Measurements from ENCODE around the gene CAPNS2. TPM values are rescaled to one million over a fixed set of nuclear protein-coding genes. Genes with fewer than 3 reads are reported as not detected.

Gene CAPNS2
- total RNA-seq, 1 donor from 2014 or later, result 0.24 TPM

GRCh38 chr16:55529018-55529417 lies 37.5 kb upstream of the CAPNS2 start:
- H3K4me3 Mint-ChIP-seq, result no peak overlapping the region
- Histone ChIP-seq H3K27ac (no peak overlapping the region), H3K9me3 (ENCODE audit: low read depth) (no peaks in the 10 kb centered on the region), H3K4me2 (no peak overlapping the region), H3K36me3 (no peaks in the 10 kb centered on the region), H4K20me1 (ENCODE audit: low read depth) (no peaks in the 10 kb centered on the region), H3K9ac (no peak overlapping the region), H3K4me1 (no peaks in the 10 kb centered on the region), H3K4me3 (no peak overlapping the region), H2AFZ (replicated peaks) (no peak overlapping the region), H3F3A (ENCODE audit: low read depth) (no peaks in the 10 kb centered on the region), H3K79me2 (ENCODE audit: low read depth) (no peaks in the 10 kb centered on the region), H3K27me3 (no peaks in the 10 kb centered on the region)
- no peak for DNase-seq (ENCODE audit: low spot score)
- H3K36me3 Mint-ChIP-seq, result no peaks in the 10 kb centered on the region
- no peak overlapping the region for H3K27ac Mint-ChIP-seq
- no peaks in the 10 kb centered on the region for H3K4me1 Mint-ChIP-seq
- no peaks in the 10 kb centered on the region for H3K27me3 Mint-ChIP-seq (ENCODE audit: insufficient read depth, low read depth)
- no peak for TF ChIP-seq EZH2phosphoT487 (IDR thresholded peaks at IDR 0.05)
- no peaks in the 10 kb centered on the region for H3K9me3 Mint-ChIP-seq

DNA sequence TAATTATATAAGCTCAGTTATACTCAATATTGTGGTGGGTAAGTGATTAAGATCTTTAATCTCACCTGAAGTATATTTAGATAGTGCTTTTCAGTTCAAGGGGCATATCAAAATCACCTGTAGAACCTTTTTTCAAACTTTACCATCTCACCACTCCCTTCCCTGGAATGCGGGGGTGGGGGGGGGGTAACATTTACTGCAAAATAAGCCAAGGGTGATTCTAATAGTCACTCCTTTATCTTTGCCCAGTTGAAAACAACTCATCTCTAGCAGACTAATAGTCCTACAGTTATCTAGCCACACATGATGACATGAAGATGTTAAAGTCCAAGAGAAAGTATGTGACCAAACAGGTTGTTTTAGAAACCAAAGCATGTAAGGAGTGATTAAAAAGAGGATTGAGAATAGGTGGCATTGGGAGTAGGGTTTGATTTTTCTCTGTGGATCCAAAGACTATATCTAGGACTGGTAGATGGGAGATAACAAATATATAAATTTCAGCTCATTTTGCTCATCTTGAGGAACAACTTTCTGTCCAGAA lies 36.1 kb upstream of the CAPNS2 start:
- no peaks in the 10 kb centered on the region for H3K9me3 Mint-ChIP-seq
- H3K27me3 Mint-ChIP-seq (ENCODE audit: insufficient read depth, low read depth), result no peaks in the 10 kb centered on the region
- no peak overlapping the region for H3K9ac ChIP-seq
- no peaks in the 10 kb centered on the region for H3K4me1 Mint-ChIP-seq
- H2AFZ ChIP-seq (replicated peaks), result no peak overlapping the region
- no peaks in the 10 kb centered on the region for H3K36me3 ChIP-seq
- no peaks in the 10 kb centered on the region for H3K27me3 ChIP-seq
- DNase-seq (ENCODE audit: low spot score), result no peak
- no peak overlapping the region for H3K4me3 Mint-ChIP-seq
- no peak overlapping the region for H3K27ac Mint-ChIP-seq
- TF ChIP-seq, protein P1, sequence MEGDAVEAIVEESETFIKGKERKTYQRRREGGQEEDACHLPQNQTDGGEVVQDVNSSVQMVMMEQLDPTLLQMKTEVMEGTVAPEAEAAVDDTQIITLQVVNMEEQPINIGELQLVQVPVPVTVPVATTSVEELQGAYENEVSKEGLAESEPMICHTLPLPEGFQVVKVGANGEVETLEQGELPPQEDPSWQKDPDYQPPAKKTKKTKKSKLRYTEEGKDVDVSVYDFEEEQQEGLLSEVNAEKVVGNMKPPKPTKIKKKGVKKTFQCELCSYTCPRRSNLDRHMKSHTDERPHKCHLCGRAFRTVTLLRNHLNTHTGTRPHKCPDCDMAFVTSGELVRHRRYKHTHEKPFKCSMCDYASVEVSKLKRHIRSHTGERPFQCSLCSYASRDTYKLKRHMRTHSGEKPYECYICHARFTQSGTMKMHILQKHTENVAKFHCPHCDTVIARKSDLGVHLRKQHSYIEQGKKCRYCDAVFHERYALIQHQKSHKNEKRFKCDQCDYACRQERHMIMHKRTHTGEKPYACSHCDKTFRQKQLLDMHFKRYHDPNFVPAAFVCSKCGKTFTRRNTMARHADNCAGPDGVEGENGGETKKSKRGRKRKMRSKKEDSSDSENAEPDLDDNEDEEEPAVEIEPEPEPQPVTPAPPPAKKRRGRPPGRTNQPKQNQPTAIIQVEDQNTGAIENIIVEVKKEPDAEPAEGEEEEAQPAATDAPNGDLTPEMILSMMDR (IDR thresholded peaks at IDR 0.05), result no peak
- TF ChIP-seq EZH2phosphoT487 (IDR thresholded peaks at IDR 0.05) (no peak), EZH2 (IDR thresholded peaks at IDR 0.05) (no peak)
- no peaks in the 10 kb centered on the region for H3K36me3 Mint-ChIP-seq
- H3K4me2 ChIP-seq, result no peak overlapping the region
- no peak overlapping the region for H3K4me3 ChIP-seq
- H4K20me1 ChIP-seq (ENCODE audit: low read depth), result no peaks in the 10 kb centered on the region
- no peaks in the 10 kb centered on the region for H3K79me2 ChIP-seq (ENCODE audit: low read depth)
- H3K4me1 ChIP-seq, result no peaks in the 10 kb centered on the region
- H3K27ac ChIP-seq, result no peak overlapping the region
- no peaks in the 10 kb centered on the region for H3F3A ChIP-seq (ENCODE audit: low read depth)
- H3K9me3 ChIP-seq (ENCODE audit: low read depth), result no peaks in the 10 kb centered on the region

DNA sequence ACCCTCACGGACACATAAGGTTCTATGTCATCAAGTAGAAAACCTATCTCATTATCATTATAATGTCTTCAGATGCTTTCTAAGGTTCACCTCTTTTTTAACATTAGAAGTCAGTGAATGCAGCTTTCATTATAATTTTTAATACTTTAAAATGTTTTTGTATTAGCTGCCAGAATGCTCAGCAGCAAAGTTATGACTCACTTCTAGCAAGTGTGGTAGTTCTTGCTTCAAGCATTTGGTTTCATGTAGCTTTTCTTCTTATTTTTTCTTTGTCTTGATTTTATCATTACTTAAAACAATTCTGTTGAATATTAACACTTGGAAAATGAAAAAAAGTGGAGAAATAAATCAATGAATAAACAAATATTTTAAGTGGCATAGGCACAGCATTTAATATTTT lies 34.3 kb upstream of the CAPNS2 start:
- no peak overlapping the region for H3K27ac ChIP-seq
- no peak overlapping the region for H3K9ac ChIP-seq
- H3K27ac Mint-ChIP-seq, result no peak overlapping the region
- H4K20me1 ChIP-seq (ENCODE audit: low read depth), result no peaks in the 10 kb centered on the region
- no peaks in the 10 kb centered on the region for H3K9me3 ChIP-seq (ENCODE audit: low read depth)
- H3K4me3 Mint-ChIP-seq, result no peak overlapping the region
- H2AFZ ChIP-seq (replicated peaks), result no peak overlapping the region
- no peaks in the 10 kb centered on the region for H3K27me3 Mint-ChIP-seq (ENCODE audit: insufficient read depth, low read depth)
- H3K4me1 Mint-ChIP-seq, result no peaks in the 10 kb centered on the region
- no peaks in the 10 kb centered on the region for H3K4me1 ChIP-seq
- no peaks in the 10 kb centered on the region for H3K27me3 ChIP-seq
- H3F3A ChIP-seq (ENCODE audit: low read depth), result no peaks in the 10 kb centered on the region
- H3K4me2 ChIP-seq, result no peak overlapping the region
- TF ChIP-seq, protein P1 (IDR thresholded peaks at IDR 0.05), result no peak
- no peak for TF ChIP-seq EZH2phosphoT487 (IDR thresholded peaks at IDR 0.05)
- TF ChIP-seq EZH2 (IDR thresholded peaks at IDR 0.05), result no peak
- H3K4me3 ChIP-seq, result no peak overlapping the region
- no peaks in the 10 kb centered on the region for H3K79me2 ChIP-seq (ENCODE audit: low read depth)
- H3K9me3 Mint-ChIP-seq, result no peaks in the 10 kb centered on the region
- no peaks in the 10 kb centered on the region for H3K36me3 ChIP-seq
- no peaks in the 10 kb centered on the region for H3K36me3 Mint-ChIP-seq
- no peak for DNase-seq (ENCODE audit: low spot score)

DNA sequence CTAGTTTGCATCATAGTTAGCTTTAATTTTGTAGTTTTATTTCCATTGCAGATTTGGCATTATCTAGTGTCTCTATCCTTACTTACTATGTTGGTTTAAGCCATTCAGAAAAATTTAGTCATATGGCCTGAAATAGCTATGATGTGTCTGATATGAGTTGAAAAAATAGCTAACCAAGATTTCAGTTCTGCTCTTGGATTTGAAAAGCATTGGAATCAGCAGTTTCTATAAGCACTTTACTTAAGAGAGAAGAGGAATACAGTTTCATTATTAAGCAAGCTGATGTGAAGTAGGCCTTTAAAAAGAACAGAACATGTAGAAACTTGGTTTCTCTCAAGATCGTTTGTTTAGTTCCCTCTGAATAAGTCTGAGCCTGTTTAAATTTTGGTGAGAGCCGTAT lies 31.7 kb upstream of the CAPNS2 start:
- Histone ChIP-seq H3K4me1 (no peaks in the 10 kb centered on the region), H3F3A (ENCODE audit: low read depth) (no peaks in the 10 kb centered on the region), H2AFZ (replicated peaks) (no peak overlapping the region), H3K79me2 (ENCODE audit: low read depth) (no peaks in the 10 kb centered on the region), H3K4me3 (no peak overlapping the region), H3K9ac (no peak overlapping the region), H4K20me1 (ENCODE audit: low read depth) (no peaks in the 10 kb centered on the region), H3K27ac (no peak overlapping the region), H3K36me3 (no peaks in the 10 kb centered on the region), H3K9me3 (ENCODE audit: low read depth) (no peaks in the 10 kb centered on the region), H3K27me3 (no peaks in the 10 kb centered on the region), H3K4me2 (no peak overlapping the region)
- no peaks in the 10 kb centered on the region for H3K9me3 Mint-ChIP-seq
- H3K27me3 Mint-ChIP-seq (ENCODE audit: insufficient read depth, low read depth), result no peaks in the 10 kb centered on the region
- no peak overlapping the region for H3K4me3 Mint-ChIP-seq
- no peak for DNase-seq (ENCODE audit: low spot score)
- no peaks in the 10 kb centered on the region for H3K4me1 Mint-ChIP-seq
- H3K27ac Mint-ChIP-seq, result no peak overlapping the region
- TF ChIP-seq, protein P1 (IDR thresholded peaks at IDR 0.05), result no peak
- no peak for TF ChIP-seq EZH2phosphoT487 (IDR thresholded peaks at IDR 0.05)
- no peak for TF ChIP-seq EZH2 (IDR thresholded peaks at IDR 0.05)
- no peaks in the 10 kb centered on the region for H3K36me3 Mint-ChIP-seq
